NCI-H510A treated with DMSO at 0.1 percent for 48 hours (cell line): ENCODE data around the gene SSR1.
"Not testable (repeated sequence)": the region's sequence is repeated elsewhere in the genome, so short reads cannot be mapped to it uniquely, and the experiment has no call there.

Experiments
- DNase-seq: peaks from one replicate; lab custom pipeline; 2025; lab: John Stamatoyannopoulos, UW

Gene SSR1

DNA sequence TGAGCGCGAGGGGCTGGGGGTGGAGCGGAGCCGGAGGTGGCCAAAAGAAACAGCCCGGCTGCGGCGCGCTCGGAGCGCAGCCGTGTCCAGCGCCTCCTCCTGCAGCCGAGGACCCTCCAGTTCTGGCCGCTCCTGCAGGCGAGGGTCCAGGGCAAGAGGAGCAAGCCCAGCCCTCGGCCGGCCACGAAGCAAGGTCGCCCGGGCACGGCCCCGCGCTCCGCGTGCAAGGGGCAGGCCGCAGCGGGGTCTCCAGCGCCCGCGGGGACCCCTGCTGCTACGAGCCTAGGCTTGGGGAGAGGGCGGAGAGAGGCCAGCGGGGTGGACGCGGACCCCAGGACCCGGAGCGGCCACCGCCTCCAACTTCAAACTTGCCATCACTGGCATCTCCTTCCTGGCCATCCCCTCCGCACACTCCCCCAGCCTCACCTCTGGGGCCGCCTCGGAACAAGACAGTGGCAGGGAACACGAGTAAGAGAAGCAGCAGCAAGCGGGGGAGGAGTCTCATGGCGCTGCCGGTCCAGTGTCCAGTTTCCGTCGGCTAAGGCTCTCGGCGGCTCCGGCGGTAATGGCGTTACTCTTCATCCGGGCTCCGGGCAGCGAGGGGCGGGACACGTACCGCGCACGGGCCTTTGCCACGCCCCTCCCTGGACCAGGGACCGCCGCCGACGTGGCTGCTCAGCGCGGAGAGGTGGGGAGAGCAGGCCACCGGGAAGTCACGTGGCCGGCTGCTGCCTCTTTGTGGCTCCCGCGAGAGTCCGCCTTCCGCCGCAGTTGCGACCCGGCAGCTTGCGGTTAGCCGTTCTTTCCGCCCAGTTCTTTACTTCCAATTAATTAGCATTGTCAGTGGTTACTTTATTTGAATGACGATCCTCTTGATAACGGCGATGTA lies at the start of gene SSR1:
Gene SSR1, minus strand, starts transcription at position 584 of the 889 bp plus-strand sequence. Its CDS starts 79 bp downstream, at position 505.
- peak; percentile 90 for DNase-seq

DNA sequence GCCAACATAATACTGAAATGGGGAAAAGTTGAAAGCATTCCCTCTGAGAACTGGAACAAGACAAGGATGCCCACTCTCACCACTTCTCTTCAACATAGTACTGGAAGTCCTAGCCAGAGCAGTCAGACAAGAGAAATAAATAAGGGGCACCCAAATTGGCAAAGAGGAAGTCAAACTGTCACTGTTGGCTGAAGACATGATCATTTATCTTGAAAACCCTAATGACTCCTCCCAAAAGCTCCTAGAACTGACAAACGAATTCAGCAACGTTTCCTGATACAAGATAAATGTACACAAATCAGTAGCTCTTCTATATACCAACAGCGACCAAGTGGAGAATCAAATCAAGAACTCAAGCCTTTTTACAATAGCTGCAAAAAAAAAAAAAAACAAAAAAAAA lies 38.9 kb upstream of the SSR1 start:
- DNase-seq, result not testable (repeated sequence)

DNA sequence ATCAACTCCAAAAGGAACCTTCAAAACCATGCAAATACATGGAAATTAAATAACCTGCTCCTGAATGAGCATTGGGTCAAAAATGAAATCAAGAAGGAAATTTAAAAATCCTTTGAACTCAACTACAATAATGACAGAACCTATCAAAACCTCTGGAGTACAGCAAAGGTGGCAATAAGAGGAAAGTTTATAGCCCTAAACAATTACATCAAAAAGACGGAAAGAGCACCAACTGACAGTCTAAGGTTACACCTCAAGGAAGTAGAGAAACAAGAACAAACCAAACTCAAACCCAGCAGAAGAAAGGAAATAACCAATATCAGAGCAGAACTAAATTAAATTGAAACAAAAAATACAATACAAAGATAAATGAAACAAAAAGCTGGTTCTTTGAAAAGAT lies 37.6 kb upstream of the SSR1 start:
- DNase-seq, result not testable (repeated sequence)

DNA sequence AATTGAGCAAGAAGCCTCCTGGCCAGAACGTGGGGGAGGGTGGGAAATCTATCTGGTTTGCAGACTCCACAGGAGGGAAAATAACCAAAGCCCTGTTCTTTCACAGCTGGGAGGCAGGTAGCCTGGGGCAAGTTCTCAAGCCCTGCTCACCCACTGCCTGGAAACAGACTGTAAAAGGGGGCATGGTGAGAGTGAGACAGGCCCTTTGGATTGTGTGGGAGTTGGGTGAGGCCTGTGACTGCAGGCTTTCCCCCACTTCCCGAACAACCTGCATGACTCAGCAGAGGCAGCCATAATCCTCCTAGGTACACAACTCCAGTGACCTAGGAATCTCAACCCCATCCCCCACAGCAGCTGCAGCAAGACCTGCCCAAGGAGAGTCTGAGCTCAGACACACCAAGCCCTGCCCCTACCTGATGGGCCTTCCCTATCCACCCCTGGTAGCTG lies 34.6 kb upstream of the SSR1 start:
- DNase-seq, result not testable (repeated sequence)

DNA sequence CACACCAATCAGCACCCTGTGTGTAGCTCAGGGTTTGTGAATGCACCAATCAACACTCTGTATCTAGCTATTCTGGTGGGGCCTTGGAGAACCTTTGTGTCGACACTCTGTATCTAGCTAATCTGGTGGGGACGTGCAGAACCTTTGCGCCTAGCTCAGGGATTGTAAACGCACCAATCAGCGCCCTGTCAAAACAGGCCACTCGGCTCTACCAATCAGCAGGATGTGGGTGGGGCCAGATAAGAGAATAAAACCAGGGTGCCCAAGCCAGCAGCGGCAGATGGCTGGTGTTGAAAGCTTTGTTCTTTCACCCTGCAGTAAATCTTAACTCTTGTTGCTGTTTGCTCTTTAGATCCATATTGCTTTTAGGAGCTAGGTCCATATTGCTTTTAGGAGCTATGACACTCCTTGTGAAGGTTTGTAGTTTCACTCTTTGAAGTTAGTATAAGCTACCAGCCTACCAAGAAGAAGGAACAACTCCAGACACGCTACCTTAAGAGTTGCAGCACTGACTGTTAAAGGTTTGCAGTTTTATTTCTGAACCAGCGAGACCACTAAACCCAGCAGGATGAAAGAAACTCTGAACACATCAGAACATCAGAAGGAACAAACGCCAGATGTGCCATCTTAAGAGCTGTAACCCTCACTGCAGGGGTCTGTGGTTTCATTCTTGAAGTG lies 31.9 kb upstream of the SSR1 start:
- DNase-seq, result not testable (repeated sequence)

GRCh38 chr6:7343546-7344475 lies 30.8 kb upstream of the SSR1 start:
- DNase-seq, result no peak

- DNase-seq, result peak; percentile 69
Measured at GRCh38 chr6:7341989-7342742, 29.2 kb upstream of the SSR1 start.

GRCh38 chr6:7341271-7341670 lies 28.3 kb upstream of the SSR1 start:
- no peak for DNase-seq

GRCh38 chr6:7339007-7339732 lies 26.2 kb upstream of the SSR1 start:
- not testable (repeated sequence) for DNase-seq

GRCh38 chr6:7338031-7338430 lies 25.0 kb upstream of the SSR1 start:
- no peak for DNase-seq

GRCh38 chr6:7335519-7335918 lies 22.5 kb upstream of the SSR1 start:
- no peak for DNase-seq

GRCh38 chr6:7334685-7335084 lies 21.7 kb upstream of the SSR1 start:
- no peak for DNase-seq

- no peak for DNase-seq
Measured at GRCh38 chr6:7332090-7332745, 19.2 kb upstream of the SSR1 start.

- DNase-seq, result no peak
Measured at GRCh38 chr6:7331452-7331851, 18.5 kb upstream of the SSR1 start.

DNA sequence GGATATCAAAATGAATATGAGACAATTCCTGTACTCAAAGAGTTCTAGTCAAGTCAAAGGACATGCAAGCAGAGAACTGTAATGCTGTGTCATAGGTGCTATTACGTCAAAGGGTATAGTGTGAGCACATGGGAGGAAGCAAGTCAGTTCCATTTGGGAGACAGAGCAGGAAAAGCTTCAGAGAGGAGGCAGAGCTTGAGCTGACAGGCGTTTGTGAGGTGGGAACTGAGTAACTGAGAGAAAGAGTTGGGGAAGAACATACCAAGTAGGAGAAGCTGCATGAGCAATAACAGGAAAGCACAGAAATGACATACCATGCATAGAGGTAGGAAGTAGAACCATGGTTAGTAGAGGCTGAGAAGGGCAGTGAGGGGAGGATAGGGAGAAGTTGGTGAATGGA lies 15.2 kb upstream of the SSR1 start:
- DNase-seq, result no peak

- no peak for DNase-seq
Measured at GRCh38 chr6:7325750-7326149, 12.8 kb upstream of the SSR1 start.

- DNase-seq, result no peak
Measured at GRCh38 chr6:7324520-7324919, 11.5 kb upstream of the SSR1 start.

DNA sequence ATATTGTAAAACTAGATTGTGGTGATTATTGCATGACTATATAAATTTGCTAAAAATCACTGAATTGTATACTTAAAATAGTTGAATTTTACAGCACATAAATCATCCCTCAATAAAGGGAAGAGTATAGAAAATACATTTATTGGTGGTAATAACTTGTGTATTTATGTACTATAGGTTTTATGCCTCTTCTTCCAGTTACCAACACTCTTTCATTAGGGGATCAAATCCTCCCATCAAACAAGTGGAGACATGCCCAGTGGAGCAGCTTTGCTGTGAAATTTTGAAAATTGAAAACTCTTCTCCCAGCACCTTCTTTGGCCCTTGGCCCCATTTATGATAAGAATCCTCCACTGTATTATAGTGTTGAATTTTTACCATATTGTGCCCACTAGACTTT lies 10.1 kb upstream of the SSR1 start:
- no peak for DNase-seq

GRCh38 chr6:7321866-7322265 lies 8.9 kb upstream of the SSR1 start:
- not testable (repeated sequence) for DNase-seq

DNA sequence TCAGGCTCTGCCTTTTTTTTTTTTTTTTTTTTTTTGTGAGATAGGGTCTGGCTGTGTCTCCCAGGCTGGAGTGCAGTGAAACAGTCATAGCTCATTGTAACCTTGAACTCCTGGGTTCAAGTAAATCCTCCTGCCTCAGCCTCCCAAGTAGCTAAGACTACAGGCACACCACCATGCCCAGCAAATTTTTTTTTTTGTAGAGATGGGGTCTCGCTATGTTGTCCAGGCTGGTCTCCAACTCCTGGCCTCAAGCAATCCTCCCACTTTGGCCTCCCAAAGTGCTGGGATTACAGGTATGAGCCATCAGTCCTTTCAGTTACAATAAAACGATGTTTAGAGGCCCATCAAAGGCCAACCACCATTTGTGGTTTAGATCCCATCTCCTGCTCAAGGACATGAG lies 6.4 kb upstream of the SSR1 start:
- not testable (repeated sequence) for DNase-seq
